ENCODE data around the gene ORAI3.

GRCh38 chr16:30965436-30965835 lies 16.6 kb downstream of the ORAI3 start:
- no peak for TF ChIP-seq LEF1 (IDR thresholded peaks at IDR 0.05; ENCODE audit: borderline replicate concordance)
- no peak for TF ChIP-seq BHLHE40 (IDR thresholded peaks at IDR 0.05; ENCODE audit: borderline replicate concordance)
- TF ChIP-seq ELF4 (IDR thresholded peaks at IDR 0.05) = no peak
- no peak for TF ChIP-seq ARNT (IDR thresholded peaks at IDR 0.05)
- TF ChIP-seq FOXA1 (IDR thresholded peaks at IDR 0.05) = no peak
- TF ChIP-seq TARDBP (IDR thresholded peaks at IDR 0.05) = no peak
- TF ChIP-seq NFRKB (IDR thresholded peaks at IDR 0.05) = no peak
- no peak for TF ChIP-seq ZNF384 (IDR thresholded peaks at IDR 0.05)
- TF ChIP-seq SUZ12 (IDR thresholded peaks at IDR 0.05) = no peak

Measured in HEK293T (cell line).